A549 treated with DMSO at 1 μM for 4 hours (cell line): ENCODE results near the gene ATP6V0E2. TPM values are rescaled to one million over a fixed set of nuclear protein-coding genes. Genes with fewer than 3 reads are reported as not detected.

Source experiments
- total RNA-seq: library from RNA; stranded (reverse); fragments of 200-300 nt; extraction: Qiagen RNA extraction; gene quantifications from 5 replicates; pipeline ENCODE4 v1.2.3, GENCODE V29; 2022; ENCODE audit warnings: low read depth

Gene ATP6V0E2
- 51.3 to 64.6 TPM (median 55.6 TPM) in 5 replicates for total RNA-seq

GRCh38 chr7:149873074-149873969, at the start of gene ATP6V0E2:
TSS of gene ATP6V0E2 (plus strand) at chr7:149873969. CDS start at chr7:149874066, 97 bp downstream.

GRCh38 chr7:149838224-149838991, 35.4 kb upstream of the ATP6V0E2 start, which contains the start of gene ZNF862:
TSS of gene ZNF862 (plus strand) at chr7:149838375. CDS start at chr7:149838612, 237 bp downstream.

Other genes starting within 250 kb of the ATP6V0E2 start
- 0.66 to 1.5 TPM (median 1.2 TPM) in 5 replicates for gene ZNF467, start 100.4 kb upstream of the ATP6V0E2 start, total RNA-seq
- 0.73 to 3.3 TPM (median 2.8 TPM) in 5 replicates for gene ZNF862, start 35.6 kb upstream of the ATP6V0E2 start, total RNA-seq